ENCODE data around the gene MEF2D.

DNA sequence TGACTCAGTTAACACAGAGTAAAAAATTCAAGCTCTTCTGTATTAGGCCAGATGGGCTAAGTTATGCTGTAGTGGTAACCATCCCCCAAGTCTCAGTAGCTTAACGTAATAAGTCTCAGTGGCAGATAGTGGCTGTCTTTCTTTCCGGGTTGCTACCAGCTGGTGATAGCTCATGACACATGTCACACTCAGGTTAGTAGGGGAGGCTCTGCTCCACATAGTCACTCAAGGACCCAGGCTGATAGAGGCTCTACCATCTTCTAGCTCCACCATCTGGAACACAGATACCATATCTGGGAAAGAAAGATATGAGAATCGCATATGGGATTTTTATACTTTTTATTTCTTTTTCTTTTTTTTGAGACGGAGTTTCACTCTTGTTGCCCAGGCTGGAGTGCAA, 16.2 kb upstream of the MEF2D start:
- TF ChIP-seq CTCF (IDR thresholded peaks at IDR 0.05), result no peak
- no peak for TF ChIP-seq POLR2A (IDR thresholded peaks at IDR 0.05)

All from right lobe of liver (tissue), 4 donors.